HG03280 (cell line): Measurements from ENCODE around the gene S100A16.

ENCODE experiments used
- ATAC-seq: cut with Tn5 transposase; IDR thresholded peaks from one replicate; pipeline ENCODE4 v1.9.1; 2021; ENCODE audit warnings: mild to moderate bottlenecking, moderate library complexity; ENCODE audit not compliant: unreplicated experiment

Gene S100A16

DNA sequence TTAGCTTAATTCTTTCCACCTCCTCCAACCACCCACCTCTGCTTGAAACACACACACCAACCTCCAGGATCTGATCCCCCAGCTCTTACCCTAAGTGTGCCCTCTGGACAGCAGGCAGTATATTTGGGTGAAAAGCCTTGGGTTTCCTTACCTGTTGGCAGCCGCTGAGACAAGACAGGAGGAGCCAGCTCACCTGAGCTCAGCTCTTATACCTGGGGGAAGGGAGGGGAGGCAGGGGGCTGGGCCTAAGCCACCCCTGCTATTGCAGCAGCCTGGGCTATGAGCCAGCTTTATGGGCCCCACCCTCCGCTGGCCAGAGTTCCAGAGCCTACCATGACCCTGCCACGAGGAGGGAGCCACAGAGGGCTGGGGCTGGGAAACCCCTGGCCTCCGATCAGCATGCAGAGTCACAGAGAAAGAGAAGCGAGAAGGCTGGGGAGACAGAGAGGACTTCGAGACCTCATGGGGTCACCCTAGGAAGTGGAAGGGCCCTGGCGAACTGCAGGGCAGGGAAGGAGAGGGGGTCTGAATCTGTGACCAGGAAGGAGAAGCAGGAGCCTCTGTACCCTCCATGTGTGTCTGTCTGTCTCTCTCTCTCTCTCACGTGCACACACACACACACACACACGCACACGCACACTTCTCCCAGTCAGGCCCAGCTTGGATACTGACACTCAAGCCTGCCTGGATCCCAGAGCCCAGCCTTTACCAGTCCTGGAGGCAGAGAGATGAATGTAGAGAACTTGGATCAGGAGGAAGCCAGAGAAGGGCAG, 3.4 kb upstream of the S100A16 start, which contains the start of gene S100A14:
Gene S100A14 (minus strand): TSS at position 182 of the 773 bp plus-strand sequence. CDS start 467 bp downstream, outside the sequence.
- no peak for ATAC-seq

GRCh38 chr1:153615406-153615805, 2.5 kb upstream of the S100A16 start:
- no peak for ATAC-seq

DNA sequence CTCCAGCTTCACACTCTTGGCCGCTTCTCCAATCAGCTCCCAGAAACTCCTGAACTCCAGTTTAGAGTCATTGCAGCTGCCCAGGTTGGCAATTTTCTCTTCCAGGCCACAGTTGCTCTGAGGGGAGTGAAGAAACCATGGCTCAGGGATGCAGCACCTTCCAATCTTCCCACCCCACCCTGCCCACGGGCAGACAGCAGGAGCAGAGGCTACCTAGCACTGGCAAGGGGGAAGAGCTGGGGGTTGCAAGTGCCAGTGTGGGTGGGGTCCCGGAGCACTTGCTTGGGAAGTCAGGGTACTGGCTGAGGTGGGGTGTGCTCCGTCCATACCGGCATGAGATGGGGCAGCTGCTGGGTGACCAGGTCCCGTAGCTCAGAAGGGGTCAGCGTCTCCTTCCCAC, 2.0 kb upstream of the S100A16 start:
- ATAC-seq: no peak

DNA sequence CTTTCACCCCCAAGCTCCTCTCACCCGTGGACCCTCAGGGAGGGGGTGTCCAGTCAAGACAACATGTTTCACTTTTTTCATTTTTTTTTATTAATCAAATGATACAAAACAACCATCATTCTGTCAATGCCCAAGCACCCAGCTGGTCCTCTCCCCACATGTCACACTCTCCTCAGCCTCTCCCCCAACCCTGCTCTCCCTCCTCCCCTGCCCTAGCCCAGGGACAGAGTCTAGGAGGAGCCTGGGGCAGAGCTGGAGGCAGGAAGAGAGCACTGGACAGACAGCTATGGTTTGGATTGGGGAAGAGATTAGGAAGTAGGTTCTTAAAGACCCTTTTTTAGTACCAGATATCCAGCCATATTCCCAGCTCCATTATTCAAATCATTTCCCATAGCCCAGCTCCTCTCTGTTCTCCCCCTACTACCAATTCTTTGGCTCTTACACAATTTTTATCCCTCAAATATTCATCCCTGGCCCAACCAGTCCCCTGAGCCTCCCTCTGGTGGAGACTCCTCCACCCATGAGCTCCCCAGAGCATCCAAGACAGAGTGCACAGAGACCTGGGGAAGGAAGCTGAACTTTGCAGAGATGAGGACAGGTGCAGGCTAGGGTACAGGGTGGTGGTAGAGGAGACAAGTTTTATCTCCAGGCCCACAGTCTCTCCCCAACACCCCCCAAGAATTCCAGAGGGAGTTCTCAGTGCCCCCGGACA, 1.4 kb upstream of the S100A16 start:
- ATAC-seq: no peak

DNA sequence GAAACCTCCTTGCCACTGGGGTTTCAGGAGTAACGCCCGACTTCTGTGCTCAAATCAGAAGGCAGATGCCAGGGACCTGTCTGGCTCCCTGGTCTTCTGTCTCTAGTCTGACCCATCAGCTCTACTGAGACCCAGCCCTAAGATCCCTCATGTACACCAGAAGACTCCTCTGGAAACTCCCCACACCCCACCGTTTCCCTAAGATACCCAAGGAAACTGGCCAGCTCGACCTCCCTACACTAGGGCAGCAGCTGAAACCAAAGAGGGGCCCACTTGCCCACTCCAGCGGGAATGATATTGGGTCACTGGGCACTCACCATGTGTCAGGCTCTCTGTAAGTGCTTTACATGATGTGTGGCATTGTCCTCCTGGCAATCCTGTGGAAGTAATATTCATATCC, 469 bp upstream of the S100A16 start:
- ATAC-seq: no peak

- no peak for ATAC-seq
Observed at GRCh38 chr1:153612111-153612754, 704 bp downstream of the S100A16 start.

DNA sequence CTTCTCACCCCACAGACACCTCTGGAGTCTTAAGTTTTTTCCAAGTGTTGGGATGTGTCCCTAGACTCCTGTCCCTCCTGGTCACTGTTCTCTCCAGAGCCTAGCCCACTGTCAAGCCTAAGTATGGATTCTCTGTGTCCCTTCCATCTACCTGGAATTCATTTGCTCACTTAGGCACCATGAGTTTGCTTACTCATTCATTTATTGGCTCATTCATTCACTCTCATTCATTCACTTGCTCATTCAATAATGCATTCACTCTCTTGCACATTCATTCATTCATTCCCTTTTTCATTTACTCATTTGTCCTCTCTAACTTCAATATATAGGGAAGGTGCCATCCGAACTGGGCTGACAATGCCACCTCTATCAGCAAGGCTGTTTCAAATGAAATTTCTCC, 1.6 kb downstream of the S100A16 start:
- ATAC-seq: no peak

DNA sequence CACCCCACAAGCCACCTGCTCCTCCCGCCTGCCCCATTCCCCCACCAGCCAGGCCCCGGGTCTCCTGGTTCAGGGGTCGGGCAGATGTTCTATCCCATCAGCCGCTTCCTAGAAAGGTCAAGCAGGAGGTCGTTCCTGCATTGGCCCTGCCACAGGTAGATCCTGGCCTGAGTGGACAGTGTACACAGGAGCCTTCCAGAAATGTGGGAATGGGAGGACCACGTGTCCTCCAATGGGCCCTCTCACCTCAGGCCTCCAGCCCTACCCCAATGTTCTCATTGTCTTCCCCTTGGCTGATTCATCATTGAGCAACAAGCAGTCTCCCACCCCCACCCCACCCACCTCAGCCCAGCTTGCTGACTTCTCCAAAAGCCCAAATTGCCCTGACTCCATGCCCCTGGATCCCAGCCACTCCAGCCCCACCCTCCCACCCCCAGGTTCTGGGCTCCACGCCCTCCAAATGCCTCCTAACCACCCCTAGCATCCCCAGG, 2.1 kb downstream of the S100A16 start:
- ATAC-seq: no peak

GRCh38 chr1:153610334-153610733, 2.6 kb downstream of the S100A16 start:
- no peak for ATAC-seq

- no peak for ATAC-seq
Observed at GRCh38 chr1:153609585-153609907, 3.4 kb downstream of the S100A16 start.

GRCh38 chr1:153608742-153609584, 4.0 kb downstream of the S100A16 start:
- ATAC-seq: no peak

DNA sequence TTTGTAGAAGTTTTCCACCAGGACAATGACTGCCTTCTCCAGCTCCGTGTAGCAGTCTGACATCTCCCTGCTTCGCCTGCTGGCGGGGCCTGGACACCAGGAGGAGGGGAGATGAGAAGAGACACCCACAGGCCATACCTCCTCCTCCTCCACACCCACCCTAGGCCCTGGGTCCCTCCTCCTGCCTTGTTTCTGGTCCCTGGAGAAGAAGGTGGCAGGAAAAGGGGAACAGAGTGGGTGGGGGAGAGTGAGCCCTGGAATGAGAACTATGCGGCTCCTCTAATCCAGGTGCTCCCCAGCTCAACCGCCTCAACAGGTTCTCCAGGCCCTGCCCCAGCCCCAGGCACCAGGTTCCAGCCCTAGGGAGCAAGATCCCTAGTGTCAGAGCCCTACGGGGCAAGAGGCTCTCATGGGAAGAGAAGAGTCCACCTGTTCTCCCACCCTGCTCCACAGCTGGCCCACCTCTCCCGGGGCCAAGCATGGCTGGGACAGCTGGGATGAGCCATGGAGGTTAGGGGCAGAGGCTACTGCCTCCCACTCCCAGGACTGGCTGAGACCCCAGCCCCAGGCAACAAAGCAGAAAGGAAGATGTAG, 4.8 kb downstream of the S100A16 start:
- no peak for ATAC-seq

GRCh38 chr1:153607381-153607780, 5.6 kb downstream of the S100A16 start:
- ATAC-seq: no peak

GRCh38 chr1:153606194-153606593, 6.7 kb downstream of the S100A16 start:
- no peak for ATAC-seq

- ATAC-seq: no peak
Observed at GRCh38 chr1:153602749-153603148, 10.2 kb downstream of the S100A16 start.

- ATAC-seq: no peak
Observed at GRCh38 chr1:153599847-153600246, 13.1 kb downstream of the S100A16 start.

- peak; percentile 96 for ATAC-seq
Observed at GRCh38 chr1:153598309-153599172, 14.4 kb downstream of the S100A16 start.

DNA sequence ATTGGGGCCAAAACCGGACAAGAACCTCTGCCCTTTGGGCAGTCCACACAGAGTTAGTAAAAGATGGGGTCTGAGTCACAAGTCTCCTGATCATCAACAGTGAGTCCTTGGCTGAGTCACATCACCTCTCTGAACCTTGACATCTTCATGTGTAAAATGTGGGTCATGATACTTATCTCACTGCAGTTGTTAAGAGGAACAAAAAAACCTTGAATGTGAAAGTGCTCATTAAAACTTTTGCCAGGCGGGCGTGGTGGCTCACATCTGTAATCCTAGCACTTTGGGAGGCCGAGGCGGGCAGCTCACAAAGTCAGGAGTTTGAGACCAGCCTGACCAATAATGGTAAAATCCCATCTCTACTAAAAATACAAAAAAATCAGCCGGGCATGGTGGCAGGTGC, 15.7 kb downstream of the S100A16 start:
- no peak for ATAC-seq

DNA sequence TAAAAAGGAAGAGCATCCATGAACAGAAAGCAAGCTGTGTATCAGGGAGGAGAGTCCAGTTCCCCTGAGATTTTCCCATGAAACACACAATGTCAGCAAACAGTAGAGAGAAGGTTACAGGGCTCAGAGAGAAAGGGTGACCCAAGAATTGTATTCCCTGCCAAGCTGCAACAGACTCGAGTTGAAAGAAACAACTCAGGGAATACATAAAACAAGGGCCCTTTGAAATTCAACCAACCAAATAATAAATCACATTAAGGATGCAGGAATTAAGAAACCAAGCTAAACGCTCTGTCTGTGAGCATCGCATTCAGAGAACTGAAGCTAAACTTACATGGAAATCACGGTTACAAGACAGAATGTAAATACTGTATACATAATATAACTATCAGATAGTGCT, 20.2 kb downstream of the S100A16 start:
- ATAC-seq: no peak

GRCh38 chr1:153588482-153588881, 24.5 kb downstream of the S100A16 start:
- ATAC-seq: no peak
